SK-N-SH (cell line): ENCODE measurements around the gene IL37.

Experiments used
- EP300 ChIP-seq, 2 experiments: IDR thresholded peaks; 2 replicates each; pipeline versions ENCODE4 v1.4.0 to v1.6.1; 2012; ENCODE audit warnings: borderline replicate concordance in 1 of 2, low read depth in 1 of 2, low read length in 1 of 2
- FOXJ3 ChIP-seq: sonication (generic); formaldehyde crosslinking; IDR thresholded peaks from 2 replicates; pipeline ENCODE4 v1.5.1; 2020; ENCODE audit warnings: mild to moderate bottlenecking, missing genetic modification reagents
- PBX3 ChIP-seq: IDR thresholded peaks from 2 replicates; pipeline ENCODE4; 2012
- SIN3A ChIP-seq: IDR thresholded peaks from 2 replicates; pipeline ENCODE4 v1.6.1; 2012; ENCODE audit warnings: low read depth, mild to moderate bottlenecking, low read length, moderate library complexity, borderline replicate concordance
- USF1 ChIP-seq: IDR thresholded peaks from 2 replicates; pipeline ENCODE4 v1.4.0; 2012; ENCODE audit warnings: low read depth, borderline replicate concordance
- TF ChIP-seq, protein P1 (sequence below): fragments of 200-600 bp; sonication (generic); IDR thresholded peaks from 2 replicates; pipeline ENCODE4 v1.6.1; 2017; ENCODE audit warnings: antibody characterized with exemption, mild to moderate bottlenecking, moderate library complexity
- TF ChIP-seq, protein P2 (sequence below): IDR thresholded peaks from 2 replicates; pipeline ENCODE4 v1.4.0; 2012; ENCODE audit warnings: low read depth
- TF ChIP-seq, protein P3 (sequence below): IDR thresholded peaks from 2 replicates; pipeline ENCODE4 v1.4.0; 2012; ENCODE audit warnings: low read depth, borderline replicate concordance

- TF ChIP-seq, protein P1, sequence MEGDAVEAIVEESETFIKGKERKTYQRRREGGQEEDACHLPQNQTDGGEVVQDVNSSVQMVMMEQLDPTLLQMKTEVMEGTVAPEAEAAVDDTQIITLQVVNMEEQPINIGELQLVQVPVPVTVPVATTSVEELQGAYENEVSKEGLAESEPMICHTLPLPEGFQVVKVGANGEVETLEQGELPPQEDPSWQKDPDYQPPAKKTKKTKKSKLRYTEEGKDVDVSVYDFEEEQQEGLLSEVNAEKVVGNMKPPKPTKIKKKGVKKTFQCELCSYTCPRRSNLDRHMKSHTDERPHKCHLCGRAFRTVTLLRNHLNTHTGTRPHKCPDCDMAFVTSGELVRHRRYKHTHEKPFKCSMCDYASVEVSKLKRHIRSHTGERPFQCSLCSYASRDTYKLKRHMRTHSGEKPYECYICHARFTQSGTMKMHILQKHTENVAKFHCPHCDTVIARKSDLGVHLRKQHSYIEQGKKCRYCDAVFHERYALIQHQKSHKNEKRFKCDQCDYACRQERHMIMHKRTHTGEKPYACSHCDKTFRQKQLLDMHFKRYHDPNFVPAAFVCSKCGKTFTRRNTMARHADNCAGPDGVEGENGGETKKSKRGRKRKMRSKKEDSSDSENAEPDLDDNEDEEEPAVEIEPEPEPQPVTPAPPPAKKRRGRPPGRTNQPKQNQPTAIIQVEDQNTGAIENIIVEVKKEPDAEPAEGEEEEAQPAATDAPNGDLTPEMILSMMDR = no peak
- TF ChIP-seq, protein P2, sequence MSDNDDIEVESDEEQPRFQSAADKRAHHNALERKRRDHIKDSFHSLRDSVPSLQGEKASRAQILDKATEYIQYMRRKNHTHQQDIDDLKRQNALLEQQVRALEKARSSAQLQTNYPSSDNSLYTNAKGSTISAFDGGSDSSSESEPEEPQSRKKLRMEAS = no peak
- no peak for TF ChIP-seq FOXJ3
- no peak for TF ChIP-seq EP300 (IDR thresholded peaks at IDR 0.05; ENCODE audit: borderline replicate concordance in 1 of 2, low read depth in 1 of 2, low read length in 1 of 2)
- TF ChIP-seq, protein P3, sequence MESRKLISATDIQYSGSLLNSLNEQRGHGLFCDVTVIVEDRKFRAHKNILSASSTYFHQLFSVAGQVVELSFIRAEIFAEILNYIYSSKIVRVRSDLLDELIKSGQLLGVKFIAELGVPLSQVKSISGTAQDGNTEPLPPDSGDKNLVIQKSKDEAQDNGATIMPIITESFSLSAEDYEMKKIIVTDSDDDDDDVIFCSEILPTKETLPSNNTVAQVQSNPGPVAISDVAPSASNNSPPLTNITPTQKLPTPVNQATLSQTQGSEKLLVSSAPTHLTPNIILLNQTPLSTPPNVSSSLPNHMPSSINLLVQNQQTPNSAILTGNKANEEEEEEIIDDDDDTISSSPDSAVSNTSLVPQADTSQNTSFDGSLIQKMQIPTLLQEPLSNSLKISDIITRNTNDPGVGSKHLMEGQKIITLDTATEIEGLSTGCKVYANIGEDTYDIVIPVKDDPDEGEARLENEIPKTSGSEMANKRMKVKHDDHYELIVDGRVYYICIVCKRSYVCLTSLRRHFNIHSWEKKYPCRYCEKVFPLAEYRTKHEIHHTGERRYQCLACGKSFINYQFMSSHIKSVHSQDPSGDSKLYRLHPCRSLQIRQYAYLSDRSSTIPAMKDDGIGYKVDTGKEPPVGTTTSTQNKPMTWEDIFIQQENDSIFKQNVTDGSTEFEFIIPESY = no peak
- TF ChIP-seq USF1 = no peak
- TF ChIP-seq SIN3A = no peak
- TF ChIP-seq PBX3 = no peak
Observed at GRCh38 chr2:112947374-112947773, 36.4 kb downstream of the IL37 start.
